Daoy (cell line): ENCODE data around the gene SLC26A9. TPM values are rescaled to one million over a fixed set of nuclear protein-coding genes. Genes with fewer than 3 reads are reported as not detected.
"Not testable (repeated sequence)": the region's sequence is repeated elsewhere in the genome, so short reads cannot be mapped to it uniquely, and the experiment has no call there.

ENCODE experiments used
- DNase-seq: peaks from one replicate; pipeline ENCODE4 v3.0.0-alpha.2; 2015; ENCODE audit warnings: low read depth
- total RNA-seq: library from RNA; depleted of rRNA; stranded (reverse); fragments of >200 nt; shearing (Covaris generic); gene quantifications from 2 replicates; pipeline ENCODE4 v1.2.3, GENCODE V29; 2014; rRNA removed

The SLC26A9 gene
- total RNA-seq, 1 experiment from 2014 or later: not detected

DNA sequence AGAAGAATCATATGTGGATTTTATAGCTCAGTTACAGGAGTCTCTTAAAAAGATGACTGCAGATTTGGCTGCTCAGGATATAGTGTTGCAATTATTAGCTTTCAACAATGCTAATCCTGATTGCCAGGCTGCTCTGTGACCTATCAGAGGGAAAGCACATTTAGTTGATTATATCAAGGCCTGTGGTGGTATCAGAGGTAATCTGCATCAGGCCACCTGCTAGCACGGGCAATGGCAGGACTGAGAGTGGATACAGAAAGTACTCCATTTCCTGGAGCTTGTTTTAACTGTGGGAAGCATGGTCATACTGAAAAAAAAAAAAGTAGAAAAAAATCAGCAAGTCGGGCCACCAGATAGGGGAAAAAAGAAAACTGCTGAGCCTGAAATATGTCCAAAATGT, 51.1 kb downstream of the SLC26A9 start:
- not testable (repeated sequence) for DNase-seq

DNA sequence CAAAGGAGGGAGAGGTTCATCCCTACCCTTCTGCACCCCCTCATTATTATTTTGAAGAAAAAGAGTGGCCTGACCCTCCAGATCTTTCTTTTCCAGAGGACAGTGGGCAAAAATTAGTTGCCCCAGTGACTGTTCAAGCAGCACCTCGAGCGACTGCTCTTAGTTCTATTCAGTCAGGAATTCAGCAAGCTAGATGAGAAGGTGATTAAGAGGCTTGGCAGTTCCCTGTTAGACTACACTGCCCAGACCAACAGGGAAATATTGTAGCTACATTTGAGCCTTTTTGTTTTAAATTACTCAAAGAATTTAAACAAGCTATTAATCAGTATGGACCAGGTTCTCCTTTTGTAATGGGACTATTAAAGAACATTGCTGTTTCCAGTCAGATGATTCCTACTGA, 51.8 kb downstream of the SLC26A9 start:
- not testable (repeated sequence) for DNase-seq

DNA sequence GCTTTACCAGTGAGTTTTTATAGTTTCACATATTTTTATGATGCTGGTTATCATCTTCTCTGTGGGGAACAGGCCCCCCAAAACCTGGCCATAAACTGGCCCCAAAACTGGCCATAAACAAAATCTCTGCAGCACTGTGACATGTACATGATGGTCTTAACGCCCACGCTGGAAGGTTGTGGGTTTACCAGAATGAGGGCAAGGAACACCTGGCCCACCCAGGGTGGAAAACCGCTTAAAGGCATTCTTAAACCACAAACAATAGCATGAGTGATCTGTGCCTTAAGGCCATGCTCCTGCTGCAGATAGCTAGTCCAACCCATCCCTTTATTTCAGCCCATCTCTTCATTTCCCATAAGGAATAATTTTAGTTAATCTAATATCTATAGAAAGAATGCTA, 52.6 kb downstream of the SLC26A9 start:
- DNase-seq: not testable (repeated sequence)

DNA sequence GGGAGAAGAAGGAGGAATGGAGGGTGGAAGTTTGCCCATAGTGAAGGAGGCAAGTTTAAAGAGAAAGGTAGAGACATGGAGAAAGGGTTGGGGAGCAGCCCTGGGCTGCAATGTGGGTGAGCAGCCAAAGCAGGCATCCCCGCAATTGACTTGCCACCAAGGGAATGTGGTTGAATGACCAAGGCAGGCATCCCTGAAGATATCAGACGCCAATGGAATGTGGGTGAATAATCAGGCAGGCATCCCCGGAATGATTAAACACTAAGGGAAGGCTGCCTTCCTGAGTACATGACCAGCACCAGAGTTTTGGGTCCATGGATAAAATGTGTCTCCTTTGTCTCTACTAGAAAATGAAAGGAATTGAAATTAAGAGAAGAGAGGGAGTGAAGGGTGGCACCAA, 53.5 kb downstream of the SLC26A9 start:
- peak; percentile 88 for DNase-seq

DNA sequence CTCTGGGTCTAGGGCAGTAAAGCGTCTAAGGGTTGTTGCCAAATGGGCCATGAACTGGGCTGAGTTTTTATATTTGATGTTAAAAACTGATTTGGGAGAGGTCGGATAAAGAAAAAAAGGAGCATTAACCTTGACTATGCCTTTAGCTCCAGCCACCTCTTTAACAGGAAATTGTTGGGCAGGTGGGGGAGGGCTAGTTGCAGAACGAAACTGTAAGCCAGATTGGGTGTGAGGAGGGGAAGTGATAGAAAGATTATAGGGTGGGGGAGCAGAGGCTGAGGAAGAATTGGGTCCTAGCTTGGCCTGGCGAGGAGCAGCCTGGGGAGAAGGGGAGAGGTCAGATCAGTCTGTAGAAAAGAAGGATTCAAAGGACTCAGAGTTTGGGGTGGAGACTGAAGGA, 54.2 kb downstream of the SLC26A9 start:
- DNase-seq: not testable (repeated sequence)

DNA sequence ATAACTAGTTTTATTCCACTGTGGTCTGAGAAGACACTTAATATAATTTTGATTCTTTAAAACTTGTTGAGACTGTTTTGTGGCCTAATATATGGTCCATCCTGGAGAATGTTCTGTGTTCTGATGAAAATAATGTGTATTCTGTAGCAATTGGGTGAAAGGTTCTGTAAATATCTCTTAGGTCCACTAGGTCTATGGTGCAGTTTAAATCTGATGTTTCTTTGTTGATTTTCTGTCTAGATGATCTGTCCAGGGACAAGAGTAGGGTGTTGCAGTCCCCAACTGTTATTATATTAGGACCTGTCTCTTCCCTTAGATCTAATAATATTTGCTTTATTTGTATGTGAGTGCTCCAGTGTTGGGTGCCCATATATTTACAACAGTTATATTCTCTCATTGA, 59.5 kb downstream of the SLC26A9 start:
- no peak for DNase-seq

DNA sequence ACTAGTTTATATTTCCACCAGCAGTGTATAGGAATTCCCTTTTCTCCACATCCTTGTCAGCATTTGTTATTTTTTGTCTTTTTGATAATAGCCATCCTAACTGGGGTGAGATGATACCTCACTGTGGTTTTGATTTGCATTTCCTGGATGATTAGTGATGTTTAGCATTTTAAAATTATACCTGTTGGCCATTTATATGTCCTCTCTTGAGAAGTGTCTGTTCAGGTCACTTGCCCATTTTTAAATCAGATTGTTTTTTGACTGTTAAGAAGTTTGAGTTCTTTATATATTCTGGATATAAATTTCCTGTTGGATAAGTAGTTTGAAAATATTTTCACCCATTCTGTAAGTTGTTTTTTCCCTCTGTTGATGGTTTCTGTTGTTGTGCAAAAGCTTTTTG, 62.3 kb downstream of the SLC26A9 start:
- no peak for DNase-seq

DNA sequence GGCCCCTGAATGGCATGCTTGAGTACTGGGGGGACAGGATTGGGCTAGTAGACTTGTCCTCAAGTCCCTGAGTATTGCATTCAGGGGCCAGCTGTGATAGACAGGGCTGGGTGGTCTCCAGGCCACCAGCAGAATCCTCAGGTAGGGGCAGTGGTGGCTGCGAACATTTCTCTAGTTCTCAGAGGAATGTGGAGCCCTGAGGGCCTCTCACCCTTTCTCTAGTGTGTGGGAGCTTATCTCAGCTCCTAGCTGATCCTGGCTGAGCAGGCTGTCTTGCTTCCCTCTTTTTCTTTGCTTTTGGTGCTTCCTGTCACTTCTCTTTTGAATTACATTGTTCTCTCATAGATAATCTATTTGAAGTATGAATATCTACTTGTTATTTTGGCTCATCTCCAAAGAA, 63.3 kb downstream of the SLC26A9 start:
- no peak for DNase-seq

DNA sequence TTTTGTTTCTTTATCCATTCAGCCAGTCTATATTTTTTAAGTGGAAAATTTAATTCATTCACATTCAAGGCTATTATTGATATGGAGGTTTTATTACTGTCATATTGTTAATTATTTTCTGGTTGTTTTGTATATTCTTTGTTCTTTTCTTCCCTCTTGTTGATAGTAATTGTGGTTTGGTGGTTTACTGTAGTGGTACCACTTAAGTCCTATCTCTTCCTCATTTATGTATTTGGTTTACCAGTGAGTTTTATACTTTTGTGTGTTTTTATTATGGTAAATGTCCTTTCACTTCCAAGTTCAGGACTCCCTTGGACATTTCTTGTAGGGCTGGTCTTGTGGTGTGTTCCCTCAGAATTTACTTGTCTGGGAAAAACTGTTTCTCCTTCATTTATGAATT, 65.2 kb downstream of the SLC26A9 start:
- DNase-seq: no peak

DNA sequence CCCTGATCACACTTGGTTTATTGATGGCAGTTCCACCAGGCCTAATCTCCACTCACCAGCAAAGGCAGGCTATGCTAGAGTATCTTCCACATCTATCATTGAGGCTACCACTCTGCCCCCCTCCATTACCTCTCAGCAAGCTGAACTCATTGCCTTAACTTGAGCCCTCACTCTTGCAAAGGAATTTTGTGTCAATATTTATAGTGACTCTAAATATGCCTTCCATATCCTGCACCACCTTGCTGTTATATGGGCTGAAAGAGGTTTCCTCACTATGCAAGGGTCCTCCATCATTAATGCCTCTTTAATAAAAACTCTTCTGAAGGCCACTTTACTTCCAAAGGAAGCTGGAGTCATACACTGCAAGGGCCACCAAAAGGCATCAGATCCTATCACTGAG, 70.1 kb downstream of the SLC26A9 start:
- DNase-seq: not testable (repeated sequence)

DNA sequence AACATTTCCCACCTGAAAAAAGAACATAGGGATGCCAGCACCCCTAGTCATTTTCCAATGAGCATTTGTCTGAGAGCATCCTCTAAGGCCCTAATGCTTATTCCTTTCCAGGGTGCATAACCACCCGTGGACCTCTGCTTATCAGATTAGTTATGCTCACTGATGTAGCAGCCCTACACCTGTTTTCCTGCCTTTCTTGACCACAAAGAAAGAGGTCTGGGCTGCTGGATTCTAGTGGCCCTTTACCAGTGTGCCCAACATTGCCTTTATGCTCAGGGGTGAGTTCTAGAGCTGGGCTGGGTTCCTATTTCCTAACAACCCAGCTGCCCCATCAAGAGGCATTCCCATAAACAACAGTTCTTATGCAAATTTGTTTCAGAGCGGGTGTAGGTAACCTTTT, 73.0 kb downstream of the SLC26A9 start:
- no peak for DNase-seq

Other genes with a start within 250 kb of the SLC26A9 start
- 184 and 191 TPM in 2 replicates for gene NUCKS1, start 193.3 kb downstream of the SLC26A9 start, total RNA-seq
- 9.6 and 10.9 TPM in 2 replicates for gene RAB29, start 168.0 kb downstream of the SLC26A9 start, total RNA-seq
- 20.7 and 25.1 TPM in 2 replicates for gene SLC41A1, start 130.3 kb downstream of the SLC26A9 start, total RNA-seq
- not detected in 2 replicates for gene PM20D1, start 93.3 kb downstream of the SLC26A9 start, total RNA-seq
- 2.7 and 3.5 TPM in 2 replicates for gene RAB7B, start 59.9 kb upstream of the SLC26A9 start, total RNA-seq
- not detected in 2 replicates for gene CTSE, start 80.4 kb upstream of the SLC26A9 start, total RNA-seq
- not detected in 2 replicates for gene RHEX, start 109.7 kb upstream of the SLC26A9 start, total RNA-seq
- gene AVPR1B, start 173.9 kb upstream of the SLC26A9 start, total RNA-seq: not detected in 2 replicates